Transverse colon (tissue), 4 donors: ENCODE measurements around the gene STK32B. TPM values are rescaled to one million over a fixed set of nuclear protein-coding genes. Genes with fewer than 3 reads are reported as not detected.

Experiments used
- DNase-seq: peaks from one replicate; pipeline ENCODE4 v3.0.0-alpha.2; 2019
- H3K27ac ChIP-seq, 4 donors: fragments of 200-600 bp; sonication (generic); 2 replicates each; pipeline ENCODE4 v1.5.1; 2016 to 2018; ENCODE audit warnings: inconsistent platforms in 4 of 4
- H3K27me3 ChIP-seq: fragments of 200-600 bp; sonication (generic); 2 replicates; pipeline ENCODE4 v1.5.1; 2017; ENCODE audit warnings: inconsistent platforms
- H3K36me3 ChIP-seq, 4 donors: fragments of 200-600 bp; sonication (generic); 2 replicates each; pipeline ENCODE4 v1.5.1; 2017 to 2019; ENCODE audit warnings: inconsistent platforms in 4 of 4
- H3K4me1 ChIP-seq, 4 donors: fragments of 200-600 bp; sonication (generic); 2 replicates each; pipeline ENCODE4 v1.5.1; 2017 to 2020; ENCODE audit warnings: inconsistent platforms in 4 of 4
- H3K4me3 ChIP-seq, 4 donors: fragments of 200-600 bp; sonication (generic); 1 replicate in 1 of 4; 2 replicates in 3 of 4; pipeline versions ENCODE4 v1.5.1 to v1.6.1; 2017 to 2019; ENCODE audit warnings: inconsistent platforms in 4 of 4
- H3K9me3 ChIP-seq, 2 donors: fragments of 200-600 bp; sonication (generic); 2 replicates each; pipeline ENCODE4 v1.5.1; 2017 to 2019; ENCODE audit warnings: inconsistent platforms in 2 of 2
- CTCF ChIP-seq, 5 experiments: fragments of 200-600 bp in 3 of 5; fragments of 450-650 bp in 2 of 5; sonication (generic) in 3 of 5; IDR thresholded peaks; 1 replicate in 2 of 5; 2 replicates in 3 of 5; pipeline ENCODE4 v1.5.1; 2016 to 2017; ENCODE audit warnings: antibody characterized with exemption in 5 of 5, inconsistent platforms in 3 of 5, mild to moderate bottlenecking in 2 of 5, moderate library complexity in 1 of 5
- EP300 ChIP-seq: sonication (generic); formaldehyde crosslinking; IDR thresholded peaks from one replicate; pipeline ENCODE4 v1.6.1; 2017; ENCODE audit warnings: antibody characterized with exemption, low read depth
- POLR2A ChIP-seq: fragments of 450-650 bp; IDR thresholded peaks from one replicate; pipeline ENCODE4 v1.6.1; 2016; ENCODE audit warnings: antibody characterized with exemption, mild to moderate bottlenecking, moderate library complexity
- POLR2AphosphoS5 ChIP-seq, 3 donors: sonication (generic); formaldehyde crosslinking; IDR thresholded peaks; one replicate each; pipeline ENCODE4 v1.6.1; 2016; ENCODE audit warnings: antibody characterized with exemption in 3 of 3
- WGBS, 2 donors: methylation state at CpG; one replicate each; pipeline ENCODE4 v1.1.5; 2018; ENCODE audit warnings: low coverage in 1 of 2; 5-methylcytosine and 5-hydroxymethylcytosine counted together
- in situ Hi-C, 4 donors: fragments of 200-750 bp; cut with MboI; loops; one replicate each; pipeline versions ENCODE4 v1.15.0 to v1.15.1; 2017; ENCODE audit warnings: low sequenced_read_pairs in 3 of 4, low pct_ligation_motif_present in 1 of 4, low pct_unique_long_range_greater_than_20kb in 1 of 4
- intact Hi-C: fragments of 100-400 bp; cut with DNase I; formaldehyde crosslinking; loops from one replicate; pipeline ENCODE4 v1.15.1; 2023; ENCODE audit warnings: low total_unique reads
- total RNA-seq, 4 donors: library from RNA; depleted of rRNA; stranded (reverse); fragments of >200 nt; gene quantifications; one replicate each; pipeline ENCODE4 v1.1.0, GENCODE V29; 2016

Gene STK32B
- total RNA-seq, 4 donors from 2014 or later: 0.37 to 1.1 (median 0.64) TPM

GRCh38 chr4:5387457-5387856 lies 336.2 kb downstream of the STK32B start:
- intact Hi-C loops: no loop called here
- H3K36me3 ChIP-seq: no peaks in the 10 kb centered on the region
- in situ Hi-C loops: no loop called here
- no peak for DNase-seq
- TF ChIP-seq CTCF (IDR thresholded peaks at IDR 0.05) (no peak), POLR2AphosphoS5 (IDR thresholded peaks at IDR 0.05) (no peak), EP300 (no peak), POLR2A (no peak)
- no peak overlapping the region for H3K27ac ChIP-seq
- no peaks in the 10 kb centered on the region for H3K27me3 ChIP-seq
- H3K4me3 ChIP-seq: no peak overlapping the region
- peaks cover 0 to 17% (median 10%) of the 10 kb centered on the region in 4 donors for H3K4me1 ChIP-seq
- H3K9me3 ChIP-seq: no peaks in the 10 kb centered on the region
- WGBS, 2 donors: 78% methylated on average over 7 of the region's 7 CpGs; no CpG with 5 or more reads in 1 of the 2 donors

- H3K4me3 ChIP-seq: no peak overlapping the region
- H3K27me3 ChIP-seq: no peaks in the 10 kb centered on the region
- H3K27ac ChIP-seq: no peak overlapping the region
- no peaks in the 10 kb centered on the region for H3K36me3 ChIP-seq
- WGBS, 2 donors: 30 to 50% methylated on average over 2 to 3 of the region's 3 CpGs
- intact Hi-C loops (no loop called here), in situ Hi-C loops (no loop called here)
- peaks cover 0 to 15% (median 9%) of the 10 kb centered on the region in 4 donors for H3K4me1 ChIP-seq
- no peak for TF ChIP-seq POLR2A
- no peak for TF ChIP-seq POLR2AphosphoS5 (IDR thresholded peaks at IDR 0.05)
- no peak for TF ChIP-seq EP300
- no peak for TF ChIP-seq CTCF (IDR thresholded peaks at IDR 0.05)
- DNase-seq: no peak
- no peaks in the 10 kb centered on the region for H3K9me3 ChIP-seq
Observed at GRCh38 chr4:5389756-5390310, 338.6 kb downstream of the STK32B start.

GRCh38 chr4:5391492-5391891 lies 340.2 kb downstream of the STK32B start:
- in situ Hi-C loops: no loop called here
- intact Hi-C loops: no loop called here
- Histone ChIP-seq H3K9me3 (no peaks in the 10 kb centered on the region), H3K27me3 (no peaks in the 10 kb centered on the region), H3K4me1 (peaks cover 0 to under 1% (median 0%) of the 10 kb centered on the region in 4 donors), H3K36me3 (no peaks in the 10 kb centered on the region), H3K4me3 (no peak overlapping the region), H3K27ac (no peak overlapping the region)
- DNase-seq: no peak
- 81 to 100% methylated on average over 1 to 4 of the region's 4 CpGs for WGBS, 2 donors
- TF ChIP-seq CTCF (IDR thresholded peaks at IDR 0.05) (no peak), EP300 (no peak), POLR2AphosphoS5 (IDR thresholded peaks at IDR 0.05) (no peak), POLR2A (no peak)

GRCh38 chr4:5393911-5394513 lies 342.7 kb downstream of the STK32B start:
- TF ChIP-seq EP300: no peak
- no peak for TF ChIP-seq POLR2A
- TF ChIP-seq POLR2AphosphoS5 (IDR thresholded peaks at IDR 0.05): no peak
- no peak for TF ChIP-seq CTCF (IDR thresholded peaks at IDR 0.05)
- Histone ChIP-seq H3K27me3 (no peaks in the 10 kb centered on the region), H3K4me1 (no peaks in the 10 kb centered on the region), H3K36me3 (no peaks in the 10 kb centered on the region), H3K27ac (no peak overlapping the region), H3K9me3 (no peaks in the 10 kb centered on the region), H3K4me3 (no peak overlapping the region)
- no peak for DNase-seq
- WGBS, 2 donors: 49 to 66% methylated on average over 11 to 12 of the region's 12 CpGs
- intact Hi-C loops: no loop called here
- in situ Hi-C loops: no loop called here
